Gastroesophageal sphincter (tissue), 4 donors: ENCODE data around the gene NMUR1. TPM values are rescaled to one million over a fixed set of nuclear protein-coding genes. Genes with fewer than 3 reads are reported as not detected.

Experiments used
- ATAC-seq: fragments of 150-250 bp; one replicate; pipeline ENCODE4 v1.9.1; 2016; ENCODE audit warnings: mild to moderate bottlenecking, moderate library complexity
- H3K27ac ChIP-seq, 4 donors: fragments of 200-600 bp; sonication (generic) in 3 of 4; 1 replicate in 3 of 4; 2 replicates in 1 of 4; pipeline ENCODE4 v1.5.1; 2016 to 2019
- H3K27me3 ChIP-seq: fragments of 200-600 bp; sonication (generic); one replicate; pipeline ENCODE4 v1.5.1; 2019
- H3K36me3 ChIP-seq, 2 donors: fragments of 200-600 bp; sonication (generic); one replicate each; pipeline ENCODE4 v1.5.1; 2019; ENCODE audit warnings: control low read depth in 1 of 2
- H3K4me1 ChIP-seq, 3 donors: fragments of 200-600 bp; sonication (generic); 1 replicate in 2 of 3; 2 replicates in 1 of 3; pipeline ENCODE4 v1.5.1; 2016 to 2019; ENCODE audit warnings: control low read depth in 2 of 3
- H3K4me3 ChIP-seq, 2 donors: fragments of 200-600 bp; sonication (generic); one replicate each; pipeline ENCODE4 v1.5.1; 2019; ENCODE audit warnings: mild to moderate bottlenecking in 1 of 2, moderate library complexity in 1 of 2
- H3K9me3 ChIP-seq, 3 donors: fragments of 200-600 bp; sonication (generic); one replicate each; pipeline ENCODE4 v1.5.1; 2017 to 2019; ENCODE audit warnings: control low read depth in 2 of 3
- EP300 ChIP-seq: sonication (generic); formaldehyde crosslinking; IDR thresholded peaks from one replicate; pipeline ENCODE4 v1.6.1; 2017; ENCODE audit warnings: antibody characterized with exemption, mild to moderate bottlenecking
- POLR2A ChIP-seq, 2 donors: fragments of 450-650 bp; IDR thresholded peaks; one replicate each; pipeline ENCODE4 v1.6.1; 2017; ENCODE audit warnings: antibody characterized with exemption in 2 of 2, mild to moderate bottlenecking in 2 of 2, moderate library complexity in 1 of 2
- POLR2AphosphoS5 ChIP-seq: sonication (generic); formaldehyde crosslinking; IDR thresholded peaks from one replicate; pipeline ENCODE4 v1.6.1; 2017; ENCODE audit warnings: antibody characterized with exemption
- WGBS, 2 donors: methylation state at CpG; one replicate each; pipeline ENCODE4 v1.1.5; 2018; ENCODE audit warnings: low coverage in 1 of 2; 5-methylcytosine and 5-hydroxymethylcytosine counted together
- small RNA-seq, 4 donors: library from RNA; depleted of rRNA; stranded (forward); fragments of <200 nt; gene quantifications; one replicate each; pipeline ENCODE3, GENCODE V24; 2016
- total RNA-seq, 4 donors: library from RNA; depleted of rRNA; stranded (reverse); fragments of >200 nt; gene quantifications; one replicate each; pipeline ENCODE4 v1.1.0, GENCODE V29; 2016
- TF ChIP-seq, protein P1 (sequence below), 4 experiments: fragments of 200-600 bp in 2 of 4; fragments of 450-650 bp in 2 of 4; sonication (generic) in 1 of 4; IDR thresholded peaks; one replicate each; pipeline ENCODE4 v1.5.1; 2017 to 2019; ENCODE audit warnings: antibody characterized with exemption in 4 of 4, mild to moderate bottlenecking in 2 of 4, moderate library complexity in 2 of 4

Gene NMUR1
- total RNA-seq, 4 donors from 2014 or later, result 2.2 to 7.0 (median 4.7) TPM

DNA sequence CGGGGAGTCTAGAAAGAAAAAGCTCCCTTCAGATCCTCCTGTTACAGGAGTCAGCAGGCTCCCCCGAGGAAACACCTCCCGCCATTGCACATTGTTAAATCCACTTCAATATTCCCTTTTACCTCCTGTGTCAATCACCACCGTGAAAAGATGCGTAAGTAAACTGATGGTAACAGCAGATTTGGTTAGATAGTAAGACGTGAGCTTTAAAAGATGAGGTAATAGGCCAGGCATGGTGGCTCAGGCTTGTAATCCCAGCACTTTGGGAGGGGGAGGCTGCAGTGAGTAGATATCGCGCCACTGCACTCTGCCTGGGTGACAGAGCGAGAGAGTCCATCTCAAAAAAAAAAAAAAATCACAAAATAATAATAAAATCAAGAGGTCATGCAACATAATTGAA lies 50.8 kb downstream of the NMUR1 start:
- no peaks in the 10 kb centered on the region for H3K27me3 ChIP-seq
- 74 to 88% methylated on average over 4 to 6 of the region's 9 CpGs for WGBS, 2 donors

DNA sequence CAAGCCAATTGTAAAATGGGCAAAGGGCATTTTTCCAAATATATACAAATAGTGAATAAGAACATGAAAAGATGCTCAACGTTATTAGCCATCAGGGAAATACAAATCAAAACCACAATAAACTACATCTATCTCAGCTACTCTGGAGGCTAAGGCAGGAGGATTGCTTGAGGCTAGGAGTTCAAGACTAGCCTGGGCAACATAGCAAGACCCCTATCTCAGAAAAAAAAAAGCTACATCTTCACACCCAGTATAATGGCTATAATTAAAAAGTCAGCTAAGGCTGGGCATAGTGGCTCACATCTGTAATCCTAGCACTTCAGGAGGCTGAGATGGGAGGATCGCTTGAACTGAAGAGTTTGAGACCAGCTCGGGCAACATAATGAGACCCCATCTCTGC lies 53.3 kb downstream of the NMUR1 start:
- no peak for ATAC-seq
- H3K4me1 ChIP-seq, result peaks cover 0 to 4% (median 0%) of the 10 kb centered on the region in 3 donors
- H3K4me3 ChIP-seq, result no peak overlapping the region
- no peaks in the 10 kb centered on the region for H3K36me3 ChIP-seq
- 71 to 84% methylated on average over 3 of the region's 3 CpGs for WGBS, 2 donors
- H3K27me3 ChIP-seq, result no peaks in the 10 kb centered on the region
- H3K27ac ChIP-seq, result no peak overlapping the region
- no peaks in the 10 kb centered on the region for H3K9me3 ChIP-seq
- TF ChIP-seq EP300, result no peak
- no peak for TF ChIP-seq POLR2AphosphoS5
- TF ChIP-seq POLR2A (IDR thresholded peaks at IDR 0.05), result no peak
- TF ChIP-seq, protein P1, sequence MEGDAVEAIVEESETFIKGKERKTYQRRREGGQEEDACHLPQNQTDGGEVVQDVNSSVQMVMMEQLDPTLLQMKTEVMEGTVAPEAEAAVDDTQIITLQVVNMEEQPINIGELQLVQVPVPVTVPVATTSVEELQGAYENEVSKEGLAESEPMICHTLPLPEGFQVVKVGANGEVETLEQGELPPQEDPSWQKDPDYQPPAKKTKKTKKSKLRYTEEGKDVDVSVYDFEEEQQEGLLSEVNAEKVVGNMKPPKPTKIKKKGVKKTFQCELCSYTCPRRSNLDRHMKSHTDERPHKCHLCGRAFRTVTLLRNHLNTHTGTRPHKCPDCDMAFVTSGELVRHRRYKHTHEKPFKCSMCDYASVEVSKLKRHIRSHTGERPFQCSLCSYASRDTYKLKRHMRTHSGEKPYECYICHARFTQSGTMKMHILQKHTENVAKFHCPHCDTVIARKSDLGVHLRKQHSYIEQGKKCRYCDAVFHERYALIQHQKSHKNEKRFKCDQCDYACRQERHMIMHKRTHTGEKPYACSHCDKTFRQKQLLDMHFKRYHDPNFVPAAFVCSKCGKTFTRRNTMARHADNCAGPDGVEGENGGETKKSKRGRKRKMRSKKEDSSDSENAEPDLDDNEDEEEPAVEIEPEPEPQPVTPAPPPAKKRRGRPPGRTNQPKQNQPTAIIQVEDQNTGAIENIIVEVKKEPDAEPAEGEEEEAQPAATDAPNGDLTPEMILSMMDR (IDR thresholded peaks at IDR 0.05), result no peak

More for the DNA sequence above, 50.8 kb downstream of the NMUR1 start:
- no peak overlapping the region for H3K4me3 ChIP-seq
- TF ChIP-seq POLR2A (IDR thresholded peaks at IDR 0.05) (no peak), POLR2AphosphoS5 (no peak), EP300 (no peak)
- TF ChIP-seq, protein P1 (IDR thresholded peaks at IDR 0.05), result no peak
- no peak for ATAC-seq
- H3K9me3 ChIP-seq, result no peaks in the 10 kb centered on the region
- H3K36me3 ChIP-seq, result no peaks in the 10 kb centered on the region
- H3K4me1 ChIP-seq, result peaks cover 0 to 19% (median 3%) of the 10 kb centered on the region in 3 donors
- H3K27ac ChIP-seq, result no peak overlapping the region

DNA sequence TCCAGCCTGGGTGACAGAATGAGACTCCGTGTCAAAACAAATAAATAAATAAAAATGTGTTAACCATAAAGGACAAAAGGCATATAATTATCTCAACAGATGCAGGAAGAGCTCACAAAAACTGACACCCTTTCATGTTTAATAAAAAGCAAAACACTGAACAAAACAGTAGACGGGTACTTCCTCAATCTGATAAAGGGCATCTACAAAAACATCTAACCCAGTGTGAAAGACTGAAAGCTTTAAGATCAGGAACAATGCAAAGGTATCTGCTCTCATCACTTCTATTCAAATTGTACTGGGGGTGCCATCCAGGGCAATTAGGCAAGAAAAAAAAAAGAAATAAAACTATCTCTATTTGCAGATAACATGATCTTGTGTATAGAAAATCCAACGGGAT lies 54.3 kb downstream of the NMUR1 start:
- no peak for ATAC-seq
- no peaks in the 10 kb centered on the region for H3K27me3 ChIP-seq
- 64 to 76% methylated on average over 3 of the region's 3 CpGs for WGBS, 2 donors

More for the DNA sequence above, 54.3 kb downstream of the NMUR1 start:
- no peak overlapping the region for H3K4me3 ChIP-seq
- TF ChIP-seq POLR2AphosphoS5 (no peak), POLR2A (IDR thresholded peaks at IDR 0.05) (no peak)
- TF ChIP-seq, protein P1 (IDR thresholded peaks at IDR 0.05), result no peak
- H3K36me3 ChIP-seq, result no peaks in the 10 kb centered on the region
- H3K4me1 ChIP-seq, result no peaks in the 10 kb centered on the region
- no peak overlapping the region for H3K27ac ChIP-seq
- H3K9me3 ChIP-seq, result no peaks in the 10 kb centered on the region

Small RNA genes within 50 kb of the gene (small RNA-seq; reads per million reads assigned to genes)
- gene RNU2-22P, result 0 reads per million in 4 donors

Other genes with a start within 250 kb of the NMUR1 start
- gene B3GNT7, start 134.7 kb downstream of the NMUR1 start, total RNA-seq, result 1 to 10 TPM; 3.0 to 5.7 (median 3.6) TPM
- 100 to 1,000 TPM; 106 to 163 (median 147) TPM for gene NCL, start 66.0 kb downstream of the NMUR1 start, total RNA-seq
- not detected for gene TEX44, start 62.4 kb upstream of the NMUR1 start, total RNA-seq
- 100 to 1,000 TPM; 683 to 866 (median 805) TPM for gene PTMA, start 178.1 kb upstream of the NMUR1 start, total RNA-seq